ENCODE data around the gene SPEG.

DNA sequence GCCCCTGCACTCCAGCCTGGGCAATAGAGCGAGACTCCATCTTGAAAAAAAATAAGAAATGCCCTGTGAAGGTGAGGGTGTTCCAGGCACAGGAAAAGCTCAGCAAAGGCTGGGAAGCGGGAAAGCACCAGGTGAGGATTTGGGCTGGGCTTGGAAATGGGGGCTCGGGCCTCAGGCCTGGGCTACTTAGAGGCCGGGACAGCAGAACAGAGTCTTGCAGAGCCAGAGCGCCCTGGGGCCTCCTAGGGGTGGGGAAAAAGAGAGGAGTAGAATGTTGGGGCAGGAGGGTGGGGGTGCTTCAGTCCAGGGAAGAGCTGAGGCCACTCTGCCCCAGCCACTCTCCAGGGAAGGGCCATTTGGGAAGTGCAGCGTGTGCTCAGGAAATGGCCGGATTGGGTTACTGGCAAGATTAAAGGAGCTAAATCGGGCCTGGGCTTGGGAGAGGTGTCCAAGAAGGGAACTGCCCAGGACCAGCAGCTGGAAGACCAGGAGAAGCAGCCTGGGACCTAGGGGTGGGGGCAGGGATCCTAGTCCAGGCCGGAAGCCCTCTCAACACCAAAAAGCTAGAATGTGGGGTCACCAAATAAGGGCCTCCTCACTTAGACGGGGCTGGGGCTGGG is 30.2 kb upstream of the SPEG start:
- TF ChIP-seq TAF1 (IDR thresholded peaks at IDR 0.05; ENCODE audit: low read depth), result no peak
- TF ChIP-seq EP300 (IDR thresholded peaks at IDR 0.05; ENCODE audit: borderline replicate concordance), result no peak
- TF ChIP-seq, protein P1, sequence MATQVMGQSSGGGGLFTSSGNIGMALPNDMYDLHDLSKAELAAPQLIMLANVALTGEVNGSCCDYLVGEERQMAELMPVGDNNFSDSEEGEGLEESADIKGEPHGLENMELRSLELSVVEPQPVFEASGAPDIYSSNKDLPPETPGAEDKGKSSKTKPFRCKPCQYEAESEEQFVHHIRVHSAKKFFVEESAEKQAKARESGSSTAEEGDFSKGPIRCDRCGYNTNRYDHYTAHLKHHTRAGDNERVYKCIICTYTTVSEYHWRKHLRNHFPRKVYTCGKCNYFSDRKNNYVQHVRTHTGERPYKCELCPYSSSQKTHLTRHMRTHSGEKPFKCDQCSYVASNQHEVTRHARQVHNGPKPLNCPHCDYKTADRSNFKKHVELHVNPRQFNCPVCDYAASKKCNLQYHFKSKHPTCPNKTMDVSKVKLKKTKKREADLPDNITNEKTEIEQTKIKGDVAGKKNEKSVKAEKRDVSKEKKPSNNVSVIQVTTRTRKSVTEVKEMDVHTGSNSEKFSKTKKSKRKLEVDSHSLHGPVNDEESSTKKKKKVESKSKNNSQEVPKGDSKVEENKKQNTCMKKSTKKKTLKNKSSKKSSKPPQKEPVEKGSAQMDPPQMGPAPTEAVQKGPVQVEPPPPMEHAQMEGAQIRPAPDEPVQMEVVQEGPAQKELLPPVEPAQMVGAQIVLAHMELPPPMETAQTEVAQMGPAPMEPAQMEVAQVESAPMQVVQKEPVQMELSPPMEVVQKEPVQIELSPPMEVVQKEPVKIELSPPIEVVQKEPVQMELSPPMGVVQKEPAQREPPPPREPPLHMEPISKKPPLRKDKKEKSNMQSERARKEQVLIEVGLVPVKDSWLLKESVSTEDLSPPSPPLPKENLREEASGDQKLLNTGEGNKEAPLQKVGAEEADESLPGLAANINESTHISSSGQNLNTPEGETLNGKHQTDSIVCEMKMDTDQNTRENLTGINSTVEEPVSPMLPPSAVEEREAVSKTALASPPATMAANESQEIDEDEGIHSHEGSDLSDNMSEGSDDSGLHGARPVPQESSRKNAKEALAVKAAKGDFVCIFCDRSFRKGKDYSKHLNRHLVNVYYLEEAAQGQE (IDR thresholded peaks at IDR 0.05; ENCODE audit: low read depth), result no peak
- TF ChIP-seq, protein P2, sequence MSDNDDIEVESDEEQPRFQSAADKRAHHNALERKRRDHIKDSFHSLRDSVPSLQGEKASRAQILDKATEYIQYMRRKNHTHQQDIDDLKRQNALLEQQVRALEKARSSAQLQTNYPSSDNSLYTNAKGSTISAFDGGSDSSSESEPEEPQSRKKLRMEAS (IDR thresholded peaks at IDR 0.05), result no peak
- TF ChIP-seq YY1 (IDR thresholded peaks at IDR 0.05; ENCODE audit: low read depth), result no peak
- no peak for TF ChIP-seq FOXM1 (IDR thresholded peaks at IDR 0.05; ENCODE audit: borderline replicate concordance, low read depth)
- no peak for TF ChIP-seq ZBTB7A (IDR thresholded peaks at IDR 0.05; ENCODE audit: low read depth)
- TF ChIP-seq TEAD4 (IDR thresholded peaks at IDR 0.05), result no peak
- TF ChIP-seq EGR1 (IDR thresholded peaks at IDR 0.05), result no peak
- TF ChIP-seq CREB1 (IDR thresholded peaks at IDR 0.05; ENCODE audit: low read depth), result no peak
